ENCODE data around the gene RHOH.
"Not testable (repeated sequence)": the region's sequence is repeated elsewhere in the genome, so short reads cannot be mapped to it uniquely, and the experiment has no call there.

Gene RHOH

DNA sequence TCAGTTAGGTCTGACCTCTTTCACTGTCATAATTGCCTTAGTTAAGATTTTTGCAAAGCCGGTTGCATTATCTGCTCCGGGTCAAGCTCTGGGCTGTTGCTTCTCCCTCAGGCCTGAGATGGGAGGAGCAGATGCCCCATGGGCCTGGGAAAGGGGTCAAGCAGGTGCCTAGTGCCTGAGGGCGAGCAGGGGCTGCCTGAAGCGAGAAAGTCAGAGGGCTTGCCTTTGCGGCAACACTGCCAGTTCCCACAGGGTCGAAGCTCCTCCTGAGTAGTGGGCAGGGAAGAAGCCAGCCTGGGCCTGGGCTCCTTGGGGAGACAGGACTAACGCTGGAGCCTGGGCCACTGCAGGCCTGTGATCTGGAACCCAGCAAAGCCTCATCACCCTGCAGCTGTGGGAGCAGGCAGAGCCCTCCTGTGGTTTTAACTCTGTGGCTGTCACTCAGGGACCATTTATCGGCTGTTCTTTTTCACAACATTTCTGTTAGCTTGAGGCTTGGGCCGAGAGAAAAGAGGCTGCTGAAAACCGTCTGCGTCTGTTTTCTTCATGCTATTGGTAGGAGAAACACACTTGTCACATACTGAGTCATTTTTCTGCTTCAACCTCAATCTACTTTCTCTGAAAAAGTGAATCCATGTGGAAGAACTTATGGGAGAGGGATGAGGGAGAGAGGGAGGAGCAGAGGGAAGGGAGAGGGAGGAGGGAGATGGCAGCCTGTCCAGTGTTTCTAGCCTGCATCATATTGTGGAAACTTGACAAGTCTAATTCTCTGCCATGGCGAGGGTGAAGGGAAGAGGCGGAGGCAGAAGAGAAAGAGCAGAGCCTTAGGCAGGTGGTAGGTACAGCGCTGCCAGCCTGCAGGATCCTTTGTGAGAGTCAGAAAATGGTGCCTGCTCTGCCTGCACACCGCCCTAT is 68.4 kb downstream of the RHOH start:
- H3K4me3 ChIP-seq (ENCODE audit: extremely low read depth, insufficient read depth, low read length, poor library complexity, severe bottlenecking): no peak overlapping the region
- no peaks in the 10 kb centered on the region for H3K9me3 ChIP-seq (ENCODE audit: control insufficient read depth, low read length)
- no peaks in the 10 kb centered on the region for H3K36me3 ChIP-seq (ENCODE audit: control insufficient read depth, insufficient read depth, low read length)
- peak overlapping the region; percentile 87 for H3K27ac ChIP-seq (ENCODE audit: low read depth, low read length, severe bottlenecking)
- peaks cover 24% of the 10 kb centered on the region for H3K4me1 ChIP-seq (ENCODE audit: control insufficient read depth, insufficient read depth, low read length, poor library complexity, severe bottlenecking)
- 76 to 83% methylated on average over 12 to 15 of the region's 15 CpGs for WGBS, 2 experiments (ENCODE audit: insufficient coverage in 2 of 2)

DNA sequence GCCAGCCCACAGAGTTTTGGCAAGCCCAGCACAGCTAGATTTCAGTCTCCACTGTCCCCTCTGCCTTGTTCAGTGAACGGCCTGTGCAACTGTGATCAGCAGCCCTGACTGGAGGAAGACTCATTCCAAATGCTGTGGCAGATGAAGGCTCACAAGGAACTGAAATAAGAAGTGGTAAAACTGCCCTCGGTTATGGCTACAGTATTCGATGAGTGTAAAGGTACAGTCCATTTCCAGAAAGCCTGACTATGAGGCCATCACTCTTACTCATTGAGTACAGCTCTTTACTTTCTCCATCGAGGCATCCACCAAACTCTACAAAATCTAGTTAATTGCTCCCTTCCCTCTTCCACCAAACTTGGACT is 69.1 kb downstream of the RHOH start:
- Histone ChIP-seq H3K36me3 (ENCODE audit: control insufficient read depth, insufficient read depth, low read length) (no peaks in the 10 kb centered on the region), H3K4me3 (ENCODE audit: extremely low read depth, insufficient read depth, low read length, poor library complexity, severe bottlenecking) (no peak overlapping the region), H3K4me1 (ENCODE audit: control insufficient read depth, insufficient read depth, low read length, poor library complexity, severe bottlenecking) (peaks cover 24% of the 10 kb centered on the region), H3K27ac (ENCODE audit: low read depth, low read length, severe bottlenecking) (no peak overlapping the region), H3K9me3 (ENCODE audit: control insufficient read depth, low read length) (no peaks in the 10 kb centered on the region)
- 86 to 98% methylated on average over 4 of the region's 4 CpGs for WGBS, 2 experiments (ENCODE audit: insufficient coverage in 2 of 2)

DNA sequence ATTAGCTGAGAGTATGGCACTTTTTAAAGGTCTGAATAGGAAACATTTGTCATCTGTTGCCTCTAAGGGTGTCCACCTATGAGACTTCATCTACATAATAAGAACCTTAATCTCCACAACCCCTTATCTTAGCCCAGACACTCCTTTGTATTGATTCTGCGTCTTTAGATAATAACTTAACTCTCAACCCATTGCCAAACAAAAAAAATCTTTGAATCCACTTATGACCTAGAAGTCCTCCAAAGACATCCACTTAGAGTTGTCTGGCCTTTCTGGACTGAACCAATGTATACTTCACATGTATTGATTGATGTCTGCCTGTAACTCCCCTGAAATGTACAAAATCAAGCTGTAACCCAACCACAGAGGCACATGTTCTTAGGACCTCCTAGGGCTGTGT is 72.3 kb downstream of the RHOH start:
- Histone ChIP-seq H3K27ac (ENCODE audit: low read depth, low read length, severe bottlenecking) (no peak overlapping the region), H3K9me3 (ENCODE audit: control insufficient read depth, low read length) (no peaks in the 10 kb centered on the region), H3K4me3 (ENCODE audit: extremely low read depth, insufficient read depth, low read length, poor library complexity, severe bottlenecking) (no peak overlapping the region), H3K36me3 (ENCODE audit: control insufficient read depth, insufficient read depth, low read length) (no peaks in the 10 kb centered on the region), H3K4me1 (ENCODE audit: control insufficient read depth, insufficient read depth, low read length, poor library complexity, severe bottlenecking) (peaks cover 20% of the 10 kb centered on the region)
- 29 to 38% methylated on average over 1 of the region's 1 CpG for WGBS, 2 experiments (ENCODE audit: insufficient coverage in 2 of 2)

DNA sequence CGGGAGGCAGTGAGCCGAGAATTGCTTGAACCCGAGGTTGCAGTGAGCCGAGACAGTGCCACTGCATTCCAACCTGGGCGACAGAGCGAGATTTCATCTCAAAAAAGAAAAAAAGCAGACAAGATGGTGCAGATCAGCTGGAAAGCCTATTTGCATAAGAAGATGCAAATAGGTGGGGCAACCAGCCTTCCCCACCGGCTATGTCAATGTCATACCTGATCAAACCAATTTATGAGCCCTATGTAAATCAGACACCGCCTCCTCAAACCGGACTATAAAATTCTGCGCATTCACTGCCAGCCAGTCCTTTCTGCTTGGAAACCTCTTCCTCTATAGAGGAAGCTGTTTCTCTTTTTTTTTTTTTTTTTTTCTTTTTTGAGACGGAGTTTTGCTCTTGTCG is 73.8 kb downstream of the RHOH start:
- H3K4me3 ChIP-seq (ENCODE audit: extremely low read depth, insufficient read depth, low read length, poor library complexity, severe bottlenecking): no peak overlapping the region
- H3K36me3 ChIP-seq (ENCODE audit: control insufficient read depth, insufficient read depth, low read length): no peaks in the 10 kb centered on the region
- no peaks in the 10 kb centered on the region for H3K9me3 ChIP-seq (ENCODE audit: control insufficient read depth, low read length)
- H3K27ac ChIP-seq (ENCODE audit: low read depth, low read length, severe bottlenecking): no peak overlapping the region
- H3K4me1 ChIP-seq (ENCODE audit: control insufficient read depth, insufficient read depth, low read length, poor library complexity, severe bottlenecking): peaks cover 10% of the 10 kb centered on the region
- 93 to 94% methylated on average over 7 to 8 of the region's 12 CpGs for WGBS, 2 experiments (ENCODE audit: insufficient coverage in 2 of 2)

DNA sequence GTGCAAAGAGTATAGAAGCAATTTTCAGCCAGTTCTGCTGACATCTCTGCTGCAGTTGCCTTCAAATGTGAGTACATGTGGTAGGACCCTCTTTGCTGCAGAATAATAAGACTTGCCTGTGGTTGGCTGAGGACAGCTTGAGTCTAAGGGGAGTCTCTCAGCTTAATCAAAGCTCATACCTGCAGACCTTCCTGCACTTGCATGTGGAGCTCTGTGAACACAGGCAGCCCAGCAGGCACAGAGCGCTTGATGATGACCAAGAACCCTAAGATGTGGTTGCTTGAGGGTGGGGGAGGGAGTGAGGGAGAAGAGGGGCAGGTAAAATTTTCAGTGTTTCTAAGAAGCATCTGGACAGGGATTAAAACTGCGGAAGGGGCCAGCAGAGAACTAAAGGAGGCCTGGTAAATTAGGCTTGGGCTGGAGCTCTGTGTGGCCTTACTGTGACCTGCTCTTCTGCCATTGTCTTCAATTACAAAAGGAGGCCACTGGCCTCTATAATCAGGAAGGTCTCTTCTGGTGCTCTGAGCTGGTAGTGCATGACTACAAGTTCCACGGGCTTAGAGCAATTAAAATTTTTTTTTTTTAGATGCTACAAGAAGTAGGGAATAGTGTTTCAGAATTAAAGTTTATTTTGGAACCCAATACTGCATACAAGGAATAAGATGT is 78.4 kb downstream of the RHOH start:
- WGBS, 2 experiments (ENCODE audit: insufficient coverage in 2 of 2): 97 to 100% methylated on average over 1 to 3 of the region's 3 CpGs

DNA sequence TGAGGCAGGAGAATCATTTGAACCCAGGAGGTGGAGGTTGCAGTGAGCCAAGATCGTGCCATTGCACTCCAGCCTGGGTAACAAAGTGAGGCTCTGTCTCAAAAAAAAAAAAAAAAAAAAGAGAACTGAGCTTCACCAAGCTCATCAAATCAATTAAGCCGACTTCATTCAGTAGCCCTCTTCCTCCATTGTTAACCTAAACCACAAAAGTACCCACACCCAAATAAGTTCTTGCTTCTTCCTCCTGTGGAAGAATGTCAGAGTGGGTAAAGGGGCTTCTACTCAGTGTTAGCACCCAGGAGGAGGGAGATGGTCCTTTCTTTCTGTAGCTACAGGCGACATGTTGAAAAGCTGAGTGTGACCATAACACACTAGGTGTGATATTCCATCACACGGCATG is 79.7 kb downstream of the RHOH start:
- 94 to 100% methylated on average over 2 of the region's 4 CpGs for WGBS, 2 experiments (ENCODE audit: insufficient coverage in 2 of 2)
- Histone ChIP-seq H3K9me3 (ENCODE audit: control insufficient read depth, low read length) (no peaks in the 10 kb centered on the region), H3K4me3 (ENCODE audit: extremely low read depth, insufficient read depth, low read length, poor library complexity, severe bottlenecking) (no peak overlapping the region), H3K27ac (ENCODE audit: low read depth, low read length, severe bottlenecking) (no peak overlapping the region), H3K4me1 (ENCODE audit: control insufficient read depth, insufficient read depth, low read length, poor library complexity, severe bottlenecking) (peaks cover 3% of the 10 kb centered on the region), H3K36me3 (ENCODE audit: control insufficient read depth, insufficient read depth, low read length) (no peaks in the 10 kb centered on the region)

More for the DNA sequence above, 78.4 kb downstream of the RHOH start:
- H3K9me3 ChIP-seq (ENCODE audit: control insufficient read depth, low read length): no peaks in the 10 kb centered on the region
- no peak overlapping the region for H3K4me3 ChIP-seq (ENCODE audit: extremely low read depth, insufficient read depth, low read length, poor library complexity, severe bottlenecking)
- no peak overlapping the region for H3K27ac ChIP-seq (ENCODE audit: low read depth, low read length, severe bottlenecking)
- no peaks in the 10 kb centered on the region for H3K36me3 ChIP-seq (ENCODE audit: control insufficient read depth, insufficient read depth, low read length)
- H3K4me1 ChIP-seq (ENCODE audit: control insufficient read depth, insufficient read depth, low read length, poor library complexity, severe bottlenecking): peaks cover 5% of the 10 kb centered on the region

DNA sequence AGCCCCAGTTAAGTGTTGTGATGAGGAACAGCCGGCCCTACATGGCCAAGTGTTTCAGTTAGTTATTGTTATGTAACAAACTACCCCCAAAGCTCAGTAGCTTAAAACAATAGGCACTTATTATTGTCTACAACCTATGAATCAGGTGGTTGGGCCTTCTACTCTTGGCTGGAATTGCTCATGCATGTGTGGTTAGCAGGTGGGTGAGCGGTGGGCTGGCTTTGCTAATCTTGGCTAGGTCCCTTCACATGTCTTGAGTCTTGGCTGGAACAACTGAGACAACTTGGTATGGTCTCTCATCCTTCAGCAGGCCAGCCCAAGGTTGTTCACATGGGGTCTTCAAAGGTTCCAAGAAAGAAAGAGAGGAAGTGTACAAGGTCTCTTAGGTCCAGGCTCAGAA is 83.8 kb downstream of the RHOH start:
- H3K27ac ChIP-seq (ENCODE audit: low read depth, low read length, severe bottlenecking): no peak overlapping the region
- WGBS, 2 experiments (ENCODE audit: insufficient coverage in 2 of 2): 80% methylated on average over 1 of the region's 2 CpGs; no CpG with 5 or more reads in 1 of the 2 experiments
- no peaks in the 10 kb centered on the region for H3K9me3 ChIP-seq (ENCODE audit: control insufficient read depth, low read length)
- H3K36me3 ChIP-seq (ENCODE audit: control insufficient read depth, insufficient read depth, low read length): no peaks in the 10 kb centered on the region
- no peak overlapping the region for H3K4me3 ChIP-seq (ENCODE audit: extremely low read depth, insufficient read depth, low read length, poor library complexity, severe bottlenecking)
- H3K4me1 ChIP-seq (ENCODE audit: control insufficient read depth, insufficient read depth, low read length, poor library complexity, severe bottlenecking): peaks cover 4% of the 10 kb centered on the region

DNA sequence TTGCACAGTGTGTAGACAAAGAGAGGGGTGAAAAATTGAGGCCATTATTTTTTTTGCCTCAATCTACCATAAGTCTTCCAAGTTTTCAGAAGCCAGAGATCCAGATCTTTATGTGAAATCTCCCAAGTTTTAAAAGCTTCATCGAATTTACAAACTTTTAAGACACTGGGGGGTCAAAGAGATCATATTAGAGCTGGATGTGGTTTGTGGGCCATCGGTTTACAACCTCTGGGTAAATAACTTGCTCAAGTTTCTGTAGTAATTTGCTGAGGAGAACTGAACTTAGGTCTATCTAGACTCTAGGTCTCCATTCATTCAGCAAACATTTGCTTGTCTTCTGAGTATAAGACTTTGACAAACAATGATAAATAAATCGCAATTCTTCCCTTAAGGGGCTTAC is 84.3 kb downstream of the RHOH start:
- no peaks in the 10 kb centered on the region for H3K36me3 ChIP-seq (ENCODE audit: control insufficient read depth, insufficient read depth, low read length)
- peaks cover 4% of the 10 kb centered on the region for H3K4me1 ChIP-seq (ENCODE audit: control insufficient read depth, insufficient read depth, low read length, poor library complexity, severe bottlenecking)
- no peak overlapping the region for H3K4me3 ChIP-seq (ENCODE audit: extremely low read depth, insufficient read depth, low read length, poor library complexity, severe bottlenecking)
- no peak overlapping the region for H3K27ac ChIP-seq (ENCODE audit: low read depth, low read length, severe bottlenecking)
- WGBS, 2 experiments (ENCODE audit: insufficient coverage in 2 of 2): no CpG with 5 or more reads among the region's 3 CpGs
- no peaks in the 10 kb centered on the region for H3K9me3 ChIP-seq (ENCODE audit: control insufficient read depth, low read length)

DNA sequence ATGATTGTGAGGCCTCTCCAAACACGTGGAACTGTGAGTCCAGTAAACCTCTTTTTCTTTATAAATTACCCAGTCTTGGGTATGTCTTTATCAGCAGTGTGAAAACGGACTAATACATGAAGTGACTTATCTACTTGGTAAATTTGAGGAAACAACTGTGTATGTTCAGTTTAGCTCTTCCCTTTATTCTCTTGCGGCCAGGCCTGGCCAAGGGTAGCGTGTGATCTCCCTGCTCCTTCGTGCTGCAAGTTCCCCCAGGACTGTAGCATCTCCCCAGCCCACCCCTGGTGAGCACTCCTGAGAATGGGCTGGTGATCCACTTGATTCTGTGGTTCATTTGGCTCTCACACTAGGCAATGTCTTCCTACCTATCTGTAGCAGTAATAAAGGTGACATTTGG is 85.1 kb downstream of the RHOH start:
- H3K4me3 ChIP-seq (ENCODE audit: extremely low read depth, insufficient read depth, low read length, poor library complexity, severe bottlenecking): no peak overlapping the region
- H3K9me3 ChIP-seq (ENCODE audit: control insufficient read depth, low read length): no peaks in the 10 kb centered on the region
- H3K4me1 ChIP-seq (ENCODE audit: control insufficient read depth, insufficient read depth, low read length, poor library complexity, severe bottlenecking): peaks cover 4% of the 10 kb centered on the region
- 72 to 100% methylated on average over 3 of the region's 5 CpGs for WGBS, 2 experiments (ENCODE audit: insufficient coverage in 2 of 2)
- H3K27ac ChIP-seq (ENCODE audit: low read depth, low read length, severe bottlenecking): no peak overlapping the region
- no peaks in the 10 kb centered on the region for H3K36me3 ChIP-seq (ENCODE audit: control insufficient read depth, insufficient read depth, low read length)

DNA sequence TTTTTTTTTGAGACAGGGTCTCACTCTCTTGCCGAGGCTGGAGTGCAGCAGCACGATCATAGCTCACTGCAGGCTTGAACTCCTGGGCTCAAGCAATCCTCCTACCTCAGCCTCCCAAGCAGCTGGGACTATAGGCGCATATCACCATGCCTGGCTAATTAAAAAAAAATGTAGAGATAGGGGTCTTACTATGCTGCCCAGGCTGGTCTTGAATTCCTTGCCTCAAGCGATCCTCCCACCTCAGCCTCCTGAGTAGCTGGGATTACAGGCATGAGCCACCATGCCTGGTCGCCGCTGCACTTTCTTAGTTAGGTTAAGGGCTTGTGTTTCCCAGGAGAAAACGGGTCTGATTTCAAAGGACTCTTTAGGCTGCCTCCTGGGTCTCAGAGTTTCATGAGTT is 86.0 kb downstream of the RHOH start:
- H3K9me3 ChIP-seq (ENCODE audit: control insufficient read depth, low read length); H3K36me3 ChIP-seq (ENCODE audit: control insufficient read depth, insufficient read depth, low read length); H3K4me1 ChIP-seq (ENCODE audit: control insufficient read depth, insufficient read depth, low read length, poor library complexity, severe bottlenecking); H3K4me3 ChIP-seq (ENCODE audit: extremely low read depth, insufficient read depth, low read length, poor library complexity, severe bottlenecking); H3K27ac ChIP-seq (ENCODE audit: low read depth, low read length, severe bottlenecking): not testable (repeated sequence)
- WGBS, 2 experiments (ENCODE audit: insufficient coverage in 2 of 2): 93 to 96% methylated on average over 4 to 6 of the region's 7 CpGs

DNA sequence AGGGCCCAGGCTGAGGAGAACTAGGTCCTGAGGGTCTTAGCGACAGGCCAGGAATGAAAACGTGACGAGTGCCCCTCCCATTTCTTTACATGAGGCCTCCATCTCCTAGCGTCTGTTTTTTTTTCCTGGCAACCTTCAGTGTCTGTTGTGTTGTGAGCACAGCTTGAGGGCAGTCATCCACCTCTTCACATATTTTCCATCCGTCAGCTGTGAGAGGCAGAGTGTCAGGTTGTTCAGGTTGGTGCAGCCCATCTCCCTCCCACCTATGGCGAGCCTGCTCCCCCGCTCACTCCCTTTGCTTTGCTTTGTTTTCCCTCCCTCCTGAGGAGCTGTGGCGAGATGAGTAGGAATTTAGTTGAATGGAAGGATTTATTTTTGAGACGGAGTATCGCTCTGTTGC is 86.6 kb downstream of the RHOH start:
- 86 to 88% methylated on average over 6 of the region's 10 CpGs for WGBS, 2 experiments (ENCODE audit: insufficient coverage in 2 of 2)
- Histone ChIP-seq H3K36me3 (ENCODE audit: control insufficient read depth, insufficient read depth, low read length) (no peaks in the 10 kb centered on the region), H3K27ac (ENCODE audit: low read depth, low read length, severe bottlenecking) (no peak overlapping the region), H3K4me1 (ENCODE audit: control insufficient read depth, insufficient read depth, low read length, poor library complexity, severe bottlenecking) (peaks cover 4% of the 10 kb centered on the region), H3K4me3 (ENCODE audit: extremely low read depth, insufficient read depth, low read length, poor library complexity, severe bottlenecking) (no peak overlapping the region), H3K9me3 (ENCODE audit: control insufficient read depth, low read length) (no peaks in the 10 kb centered on the region)
